Measurements from ENCODE around the gene FBXO21. TPM values are rescaled to one million over a fixed set of nuclear protein-coding genes. Genes with fewer than 3 reads are reported as not detected.

Gene FBXO21
- total RNA-seq, 2 experiments from 2014 or later: 21.5 to 26.0 TPM

GRCh38 chr12:117161460-117162166 is 28.7 kb downstream of the FBXO21 start:
- ChIA-PET POLR2A (interaction anchor here (0.6 to 1.0 kb wide), 2 partner anchors 19 to 138 kb away, joined by 3 read pairs; no protein-coding TSS in a partner anchor), CTCF (interaction anchor here (1.0 kb wide), 1 partner anchor 14 kb away, joined by 3 read pairs; no protein-coding TSS in a partner anchor)
- no peak for TF ChIP-seq CTCF (IDR thresholded peaks at IDR 0.05)
- Mint-ChIP-seq H3K4me1 (ENCODE audit: low read depth) (no peaks in the 10 kb centered on the region), H3K4me3 (no peak overlapping the region), H3K27me3 (no peaks in the 10 kb centered on the region), H3K9me3 (no peaks in the 10 kb centered on the region), H3K36me3 (ENCODE audit: low read depth) (peaks cover 60% of the 10 kb centered on the region), H3K27ac (peak overlapping the region; percentile 53)
- DNase-seq: no peak
- ATAC-seq: no peak
- intact Hi-C loops (cut with micrococcal nuclease): no loop called here

GRCh38 chr12:117159674-117160073 is 30.6 kb downstream of the FBXO21 start:
- H3K27ac Mint-ChIP-seq: no peak overlapping the region
- POLR2A ChIA-PET: no interaction called here
- H3K4me3 Mint-ChIP-seq: no peak overlapping the region

GRCh38 chr12:117158911-117159553 is 31.2 kb downstream of the FBXO21 start:
- ChIA-PET CTCF (interaction anchor here (1.0 to 1.2 kb wide), 2 partner anchors 133 to 455 kb away, joined by 3 read pairs; no protein-coding TSS in a partner anchor), POLR2A (interaction anchor here (1.4 kb wide), 1 partner anchor 9 kb away, joined by 6 read pairs; no protein-coding TSS in a partner anchor)
- Mint-ChIP-seq H3K36me3 (ENCODE audit: low read depth) (peaks cover 59% of the 10 kb centered on the region), H3K4me3 (no peak overlapping the region), H3K4me1 (ENCODE audit: low read depth) (no peaks in the 10 kb centered on the region), H3K27ac (no peak overlapping the region), H3K27me3 (no peaks in the 10 kb centered on the region), H3K9me3 (no peaks in the 10 kb centered on the region)
- no peak for TF ChIP-seq CTCF (IDR thresholded peaks at IDR 0.05)
- intact Hi-C loops (cut with micrococcal nuclease): no loop called here
- no peak for DNase-seq
- ATAC-seq: no peak

More at GRCh38 chr12:117159674-117160073, 30.6 kb downstream of the FBXO21 start:
- intact Hi-C loops (cut with micrococcal nuclease): no loop called here
- Mint-ChIP-seq H3K4me1 (ENCODE audit: low read depth) (no peaks in the 10 kb centered on the region), H3K9me3 (no peaks in the 10 kb centered on the region), H3K27me3 (no peaks in the 10 kb centered on the region), H3K36me3 (ENCODE audit: low read depth) (peaks cover 58% of the 10 kb centered on the region)
- ATAC-seq (no peak), DNase-seq (no peak)
- no peak for TF ChIP-seq CTCF (IDR thresholded peaks at IDR 0.05)
- CTCF ChIA-PET: no interaction called here

GRCh38 chr12:117158096-117158495 is 32.2 kb downstream of the FBXO21 start:
- no peaks in the 10 kb centered on the region for H3K27me3 Mint-ChIP-seq
- DNase-seq: no peak
- H3K9me3 Mint-ChIP-seq: no peaks in the 10 kb centered on the region
- intact Hi-C loops (cut with micrococcal nuclease): no loop called here
- ChIA-PET POLR2A (interaction anchor here (1.1 to 1.4 kb wide), 2 partner anchors 10 to 31 kb away, joined by 3 to 6 read pairs; no protein-coding TSS in a partner anchor), CTCF (interaction anchor here (1.0 to 1.2 kb wide), 2 partner anchors 132 to 455 kb away, joined by 3 read pairs; no protein-coding TSS in a partner anchor)
- H3K36me3 Mint-ChIP-seq (ENCODE audit: low read depth): peaks cover 68% of the 10 kb centered on the region
- TF ChIP-seq CTCF (IDR thresholded peaks at IDR 0.05): no peak
- H3K4me1 Mint-ChIP-seq (ENCODE audit: low read depth): peaks cover under 1% of the 10 kb centered on the region
- no peak overlapping the region for H3K4me3 Mint-ChIP-seq
- no peak for ATAC-seq
- H3K27ac Mint-ChIP-seq: no peak overlapping the region
